Measurements from ENCODE around the gene MRPS16. TPM values are rescaled to one million over a fixed set of nuclear protein-coding genes. Genes with fewer than 3 reads are reported as not detected.
A peak's percentile ranks its signal among the peaks of the same experiment; 100 is the strongest.

MRPS16 gene
- total and polyA plus RNA-seq, 9 of the 15 experiments (the other 6 are each of a cell fraction or from before 2014, with no cell fraction given): 65.0 to 239 (median 146) TPM

DNA sequence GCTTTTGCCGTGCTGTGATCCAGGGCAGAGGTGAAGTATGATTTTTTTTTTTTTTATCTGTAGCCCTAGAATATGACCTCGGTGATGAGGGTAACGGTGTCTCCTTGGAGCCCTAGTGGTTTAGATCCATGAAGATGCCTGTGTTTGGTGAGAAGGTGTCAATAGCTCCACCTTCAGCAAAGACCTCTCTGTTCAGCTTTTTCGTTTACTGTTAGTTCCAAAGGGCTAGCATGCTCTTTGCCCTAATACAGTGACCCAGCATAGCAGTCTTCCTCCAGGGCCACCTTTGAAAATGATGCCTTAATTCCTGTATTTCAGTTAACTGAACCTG lies 746 bp upstream of the MRPS16 start:
- DNase-seq (ENCODE audit: extremely low read depth in 1 of 4, low spot score in 3 of 4) (peak in 3 of 4 experiments; percentile 48 to 74 (median 71)), ATAC-seq (peak; percentile 71), FAIRE-seq (peak; percentile 76)
- H3K4me1 ChIP-seq (replicated peaks in 1 of 2; ENCODE audit: control insufficient read depth in 2 of 2, insufficient read depth in 2 of 2, low read length in 2 of 2): peaks cover 5 to 23% of the 10 kb centered on the region in 2 experiments; a peak in 4 of 5 replicates
- peaks cover 27% of the 10 kb centered on the region for H3K36me3 ChIP-seq (ENCODE audit: control insufficient read depth, insufficient read depth, low read length)
- ChIA-PET POLR2A (interaction anchor here (0.6 to 4.6 kb wide), 17 partner anchors 8 to 495 kb away, joined by 3 to 26 read pairs (median 4); no protein-coding TSS in a partner anchor), CTCF (ENCODE audit: low intra/inter-chr PET ratio) (interaction anchor here (0.7 kb wide), 1 partner anchor 811 kb away, joined by 6 read pairs; no protein-coding TSS in a partner anchor)
- intact Hi-C loops (cut with micrococcal nuclease): loop anchor here (2.0 kb wide), 1 partner anchor 84 kb away; the partner anchor contains the start of genes ECD and FAM149B1
- WGBS (ENCODE audit: insufficient coverage, low coverage, missing lambda C conversion rate): 0% methylated on average over 4 of the region's 4 CpGs
- H3K4me2 ChIP-seq (ENCODE audit: insufficient read depth, low read length): peak overlapping the region; percentile 98
- H3K4me3 ChIP-seq: peak overlapping the region; percentile 59
- no peaks in the 10 kb centered on the region for H3K27me3 ChIP-seq (ENCODE audit: control insufficient read depth in 2 of 2, insufficient read depth in 2 of 2, low read length in 2 of 2)
- BruUV-seq (replicated peaks): no TSS peak
- no peaks in the 10 kb centered on the region for H3K9me3 ChIP-seq (replicated peaks; ENCODE audit: control insufficient read depth, insufficient read depth, low read depth, low read length)
- in situ Hi-C loops (cut with MboI): loop anchor here (5.0 kb wide), 2 partner anchors 389 to 624 kb away; partner anchors contain the start of gene MYOZ1
- no peaks in the 10 kb centered on the region for H3K9me1 ChIP-seq (ENCODE audit: control insufficient read depth, insufficient read depth, low read length)
- peak overlapping the region; percentile 97 for H2AFZ ChIP-seq (ENCODE audit: low read depth, low read length)
- H4K20me1 ChIP-seq (replicated peaks; ENCODE audit: control insufficient read depth, insufficient read depth, low read length): no peaks in the 10 kb centered on the region
- peak overlapping the region; percentile 88 to 96 for H3K9ac ChIP-seq (ENCODE audit: insufficient read depth in 1 of 2, low read depth in 2 of 2, low read length in 2 of 2)
- peak overlapping the region; percentile 89 for H3K27ac ChIP-seq (ENCODE audit: extremely low read depth, low read depth, low read length)
- peaks cover 59% of the 10 kb centered on the region for H3K79me2 ChIP-seq (ENCODE audit: control insufficient read depth, insufficient read depth, low read length)
- TF ChIP-seq PHF20 (IDR thresholded peaks at IDR 0.05; ENCODE audit: partially characterized antibody): no peak
- no peak for TF ChIP-seq MAFF (IDR thresholded peaks at IDR 0.05; ENCODE audit: low read length)
- peak in 1 of 2 experiments; percentile 54; a peak in 2 of 4 replicates for TF ChIP-seq RCOR1 (IDR thresholded peaks at IDR 0.05; ENCODE audit: borderline replicate concordance in 1 of 2, low read depth in 2 of 2, low read length in 2 of 2)
- TF ChIP-seq MTA1 (IDR thresholded peaks at IDR 0.05; ENCODE audit: borderline replicate concordance): 0 out of 2 replicates have a peak, but pooled peaks have one; percentile 7
- TF ChIP-seq, protein P1, sequence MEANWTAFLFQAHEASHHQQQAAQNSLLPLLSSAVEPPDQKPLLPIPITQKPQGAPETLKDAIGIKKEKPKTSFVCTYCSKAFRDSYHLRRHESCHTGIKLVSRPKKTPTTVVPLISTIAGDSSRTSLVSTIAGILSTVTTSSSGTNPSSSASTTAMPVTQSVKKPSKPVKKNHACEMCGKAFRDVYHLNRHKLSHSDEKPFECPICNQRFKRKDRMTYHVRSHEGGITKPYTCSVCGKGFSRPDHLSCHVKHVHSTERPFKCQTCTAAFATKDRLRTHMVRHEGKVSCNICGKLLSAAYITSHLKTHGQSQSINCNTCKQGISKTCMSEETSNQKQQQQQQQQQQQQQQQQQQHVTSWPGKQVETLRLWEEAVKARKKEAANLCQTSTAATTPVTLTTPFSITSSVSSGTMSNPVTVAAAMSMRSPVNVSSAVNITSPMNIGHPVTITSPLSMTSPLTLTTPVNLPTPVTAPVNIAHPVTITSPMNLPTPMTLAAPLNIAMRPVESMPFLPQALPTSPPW (CRISPR knock-in tag; IDR thresholded peaks at IDR 0.05): 0 out of 2 replicates have a peak, but pooled peaks have one; percentile 3
- no peak for TF ChIP-seq ZBTB17 (CRISPR knock-in tag; IDR thresholded peaks at IDR 0.05)
- TF ChIP-seq NBN (IDR thresholded peaks at IDR 0.05; ENCODE audit: low read depth): peak; percentile 54; the same call in 1 of the 2 replicates
- peak; percentile 72 for TF ChIP-seq ZNF384 (IDR thresholded peaks at IDR 0.05; ENCODE audit: low read depth, low read length)
- 0 out of 2 replicates have a peak, but pooled peaks have one; percentile 26 for TF ChIP-seq SMARCA4 (IDR thresholded peaks at IDR 0.05)
- TF ChIP-seq YY1 (IDR thresholded peaks at IDR 0.05; ENCODE audit: borderline replicate concordance in 1 of 3, control insufficient read depth in 1 of 3, extremely low read depth in 1 of 3, insufficient read depth in 3 of 3, insufficient read length in 1 of 3, insufficient replicate concordance in 2 of 3, low read depth in 1 of 3, low read length in 2 of 3): peak in 1 of 3 experiments; percentile 26
- 0 out of 2 replicates have a peak, but pooled peaks have one; percentile 41 for TF ChIP-seq ZEB2 (IDR thresholded peaks at IDR 0.05)
- peak; percentile 31; the same call in 1 of the 2 replicates for TF ChIP-seq JUN (IDR thresholded peaks at IDR 0.05; ENCODE audit: borderline replicate concordance, low read depth, low read length)
- no peak for TF ChIP-seq JUN (CRISPR knock-in tag; IDR thresholded peaks at IDR 0.05; ENCODE audit: borderline replicate concordance)
- TF ChIP-seq, protein P2, sequence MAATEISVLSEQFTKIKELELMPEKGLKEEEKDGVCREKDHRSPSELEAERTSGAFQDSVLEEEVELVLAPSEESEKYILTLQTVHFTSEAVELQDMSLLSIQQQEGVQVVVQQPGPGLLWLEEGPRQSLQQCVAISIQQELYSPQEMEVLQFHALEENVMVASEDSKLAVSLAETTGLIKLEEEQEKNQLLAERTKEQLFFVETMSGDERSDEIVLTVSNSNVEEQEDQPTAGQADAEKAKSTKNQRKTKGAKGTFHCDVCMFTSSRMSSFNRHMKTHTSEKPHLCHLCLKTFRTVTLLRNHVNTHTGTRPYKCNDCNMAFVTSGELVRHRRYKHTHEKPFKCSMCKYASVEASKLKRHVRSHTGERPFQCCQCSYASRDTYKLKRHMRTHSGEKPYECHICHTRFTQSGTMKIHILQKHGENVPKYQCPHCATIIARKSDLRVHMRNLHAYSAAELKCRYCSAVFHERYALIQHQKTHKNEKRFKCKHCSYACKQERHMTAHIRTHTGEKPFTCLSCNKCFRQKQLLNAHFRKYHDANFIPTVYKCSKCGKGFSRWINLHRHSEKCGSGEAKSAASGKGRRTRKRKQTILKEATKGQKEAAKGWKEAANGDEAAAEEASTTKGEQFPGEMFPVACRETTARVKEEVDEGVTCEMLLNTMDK (IDR thresholded peaks at IDR 0.05; ENCODE audit: borderline replicate concordance, insufficient read depth, low read depth, low read length, poor library complexity, severe bottlenecking): peak; percentile 31
- peak in 1 of 2 experiments; percentile 25; a peak in 1 of 4 replicates for TF ChIP-seq RAD21 (CRISPR knock-in tag; conservative IDR thresholded peaks at IDR 0.05 in 1 of 2, IDR thresholded peaks at IDR 0.05 in 1 of 2)
